OCI-LY7 (cell line): ENCODE data around the gene MYOM3. TPM values are rescaled to one million over a fixed set of nuclear protein-coding genes. Genes with fewer than 3 reads are reported as not detected.

Experiments used
- BruUV-seq: library from RNA; stranded (reverse); fragments of 400-500 nt; replicated peaks from 2 replicates; lab custom pipeline; 2021; lab: Mats Ljungman, UMichigan
- CTCF ChIA-PET: fragments of 300-600 bp; sonication (Branson Sonifier 250); formaldehyde crosslinking; loops from one replicate; lab custom pipeline; 2022; ENCODE audit warnings: antibody characterized with exemption; ENCODE audit not compliant: unreplicated experiment; lab: Charles Lee
- POLR2A ChIA-PET: fragments of 300-600 bp; sonication (Branson Sonifier 250); formaldehyde crosslinking; loops from one replicate; lab custom pipeline; 2022; ENCODE audit warnings: antibody characterized with exemption; lab: Charles Lee
- DNase-seq: peaks from one replicate; pipeline ENCODE4 v3.0.0-alpha.2; 2015; ENCODE audit warnings: low spot score
- H2AFZ ChIP-seq: fragments of 200-600 bp; sonication (generic), shearing (Covaris generic); 2 replicates; pipeline ENCODE4 v1.6.1; 2014; ENCODE audit warnings: mild to moderate bottlenecking, antibody characterized with exemption, low read length, moderate library complexity
- H3K27ac ChIP-seq: fragments of 200-600 bp; sonication (generic); 2 replicates; pipeline ENCODE4 v1.5.1; 2014; ENCODE audit warnings: mixed run types, low read depth, mild to moderate bottlenecking, moderate library complexity, low read length, inconsistent platforms; ENCODE audit not compliant: poor library complexity, severe bottlenecking
- H3K36me3 ChIP-seq: fragments of 200-600 bp; sonication (generic); 2 replicates; pipeline ENCODE4 v1.6.1; 2014; ENCODE audit warnings: mild to moderate bottlenecking, antibody characterized with exemption, low read length, moderate library complexity, mixed read lengths; ENCODE audit not compliant: insufficient read depth
- H3K4me1 ChIP-seq: fragments of 200-600 bp; sonication (generic); 2 replicates; pipeline ENCODE4 v1.5.1; 2014; ENCODE audit warnings: mild to moderate bottlenecking, low read length; ENCODE audit not compliant: insufficient read depth, poor library complexity, severe bottlenecking
- H3K4me2 ChIP-seq: fragments of 200-600 bp; sonication (generic); 2 replicates; pipeline ENCODE4 v1.6.1; 2014; ENCODE audit warnings: mild to moderate bottlenecking, low read length
- H3K4me3 ChIP-seq: fragments of 200-600 bp; sonication (generic); 2 replicates; pipeline ENCODE4 v1.5.1; 2014; ENCODE audit warnings: mild to moderate bottlenecking, low read depth, low read length; ENCODE audit not compliant: poor library complexity, severe bottlenecking
- H3K79me2 ChIP-seq: fragments of 200-600 bp; sonication (generic); 2 replicates; pipeline ENCODE4 v1.6.1; 2016; ENCODE audit warnings: low read depth, mild to moderate bottlenecking, low read length, moderate library complexity, mixed read lengths; ENCODE audit not compliant: insufficient read depth
- H3K9me2 ChIP-seq: fragments of 200-600 bp; sonication (generic); 2 replicates; pipeline ENCODE4 v1.6.1; 2016; ENCODE audit warnings: mild to moderate bottlenecking, low read length, mixed read lengths; ENCODE audit not compliant: insufficient read depth
- H3K9me3 ChIP-seq: fragments of 200-600 bp; sonication (generic); 2 replicates; pipeline ENCODE4 v1.6.1; 2014; ENCODE audit warnings: mild to moderate bottlenecking, mixed run types, low read length, mixed read lengths
- H4K20me1 ChIP-seq: fragments of 200-600 bp; sonication (generic); 2 replicates; pipeline ENCODE4 v1.6.1; 2014; ENCODE audit warnings: mild to moderate bottlenecking, antibody characterized with exemption, low read length, moderate library complexity, mixed read lengths; ENCODE audit not compliant: insufficient read depth
- EZH2phosphoT487 ChIP-seq: fragments of 200-600 bp; sonication (generic); IDR thresholded peaks from 2 replicates; pipeline ENCODE4 v1.6.1; 2018; ENCODE audit warnings: low read depth, borderline replicate concordance, mild to moderate bottlenecking, mixed run types, antibody characterized with exemption, low read length, moderate library complexity, mixed read lengths
- intact Hi-C: fragments of 100-400 bp; cut with micrococcal nuclease; formaldehyde crosslinking; loops from one replicate; pipeline ENCODE4 v1.10.0; 2022; ENCODE audit not compliant: unreplicated experiment
- total RNA-seq, 2 experiments: library from RNA; depleted of rRNA in 1 of 2; stranded (reverse); fragments of >200 nt in 1 of 2; shearing (Covaris generic) in 1 of 2; gene quantifications; 2 replicates each; pipeline ENCODE4 v1.2.3, GENCODE V29; 2014 to 2022
- TF ChIP-seq, protein P1 (sequence below): fragments of 200-600 bp; sonication (generic); conservative IDR thresholded peaks from 2 replicates; pipeline ENCODE4 v1.5.1; 2014; ENCODE audit warnings: mild to moderate bottlenecking, antibody characterized with exemption, low read length, moderate library complexity, mixed read lengths

The MYOM3 gene
- total RNA-seq, 2 experiments from 2014 or later = not detected

- intact Hi-C loops = no loop called here
- no peak for DNase-seq
- no peaks in the 10 kb centered on the region for H3K4me1 ChIP-seq
- no peaks in the 10 kb centered on the region for H3K79me2 ChIP-seq
- H3K4me3 ChIP-seq = no peak overlapping the region
- BruUV-seq = no TSS peak
- no peak overlapping the region for H2AFZ ChIP-seq
- H3K27ac ChIP-seq = no peak overlapping the region
- TF ChIP-seq, protein P1, sequence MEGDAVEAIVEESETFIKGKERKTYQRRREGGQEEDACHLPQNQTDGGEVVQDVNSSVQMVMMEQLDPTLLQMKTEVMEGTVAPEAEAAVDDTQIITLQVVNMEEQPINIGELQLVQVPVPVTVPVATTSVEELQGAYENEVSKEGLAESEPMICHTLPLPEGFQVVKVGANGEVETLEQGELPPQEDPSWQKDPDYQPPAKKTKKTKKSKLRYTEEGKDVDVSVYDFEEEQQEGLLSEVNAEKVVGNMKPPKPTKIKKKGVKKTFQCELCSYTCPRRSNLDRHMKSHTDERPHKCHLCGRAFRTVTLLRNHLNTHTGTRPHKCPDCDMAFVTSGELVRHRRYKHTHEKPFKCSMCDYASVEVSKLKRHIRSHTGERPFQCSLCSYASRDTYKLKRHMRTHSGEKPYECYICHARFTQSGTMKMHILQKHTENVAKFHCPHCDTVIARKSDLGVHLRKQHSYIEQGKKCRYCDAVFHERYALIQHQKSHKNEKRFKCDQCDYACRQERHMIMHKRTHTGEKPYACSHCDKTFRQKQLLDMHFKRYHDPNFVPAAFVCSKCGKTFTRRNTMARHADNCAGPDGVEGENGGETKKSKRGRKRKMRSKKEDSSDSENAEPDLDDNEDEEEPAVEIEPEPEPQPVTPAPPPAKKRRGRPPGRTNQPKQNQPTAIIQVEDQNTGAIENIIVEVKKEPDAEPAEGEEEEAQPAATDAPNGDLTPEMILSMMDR = no peak
- TF ChIP-seq EZH2phosphoT487 = no peak
- H3K9me3 ChIP-seq = no peaks in the 10 kb centered on the region
- no peaks in the 10 kb centered on the region for H4K20me1 ChIP-seq
- CTCF ChIA-PET = no interaction called here
- POLR2A ChIA-PET = interaction anchor here (0.6 kb wide), 1 partner anchor 86 kb away, joined by 3 read pairs; no protein-coding TSS in a partner anchor
- no peaks in the 10 kb centered on the region for H3K36me3 ChIP-seq
- no peaks in the 10 kb centered on the region for H3K9me2 ChIP-seq
- no peak overlapping the region for H3K4me2 ChIP-seq
Observed at GRCh38 chr1:24081190-24081589, 30.7 kb downstream of the MYOM3 start.

- no peak overlapping the region for H3K4me2 ChIP-seq
- H3K4me3 ChIP-seq = no peak overlapping the region
- no peaks in the 10 kb centered on the region for H4K20me1 ChIP-seq
- H3K36me3 ChIP-seq = no peaks in the 10 kb centered on the region
- ChIA-PET POLR2A (interaction anchor here (0.6 kb wide), 1 partner anchor 61 kb away, joined by 3 read pairs; no protein-coding TSS in a partner anchor), CTCF (no interaction called here)
- no peaks in the 10 kb centered on the region for H3K79me2 ChIP-seq
- BruUV-seq = no TSS peak
- H2AFZ ChIP-seq = no peak overlapping the region
- no peaks in the 10 kb centered on the region for H3K9me2 ChIP-seq
- TF ChIP-seq EZH2phosphoT487 = no peak
- TF ChIP-seq, protein P1 = no peak
- H3K27ac ChIP-seq = no peak overlapping the region
- no peaks in the 10 kb centered on the region for H3K4me1 ChIP-seq
- intact Hi-C loops = no loop called here
- H3K9me3 ChIP-seq = no peaks in the 10 kb centered on the region
- DNase-seq = no peak
Observed at GRCh38 chr1:24080131-24080530, 31.8 kb downstream of the MYOM3 start.

DNA sequence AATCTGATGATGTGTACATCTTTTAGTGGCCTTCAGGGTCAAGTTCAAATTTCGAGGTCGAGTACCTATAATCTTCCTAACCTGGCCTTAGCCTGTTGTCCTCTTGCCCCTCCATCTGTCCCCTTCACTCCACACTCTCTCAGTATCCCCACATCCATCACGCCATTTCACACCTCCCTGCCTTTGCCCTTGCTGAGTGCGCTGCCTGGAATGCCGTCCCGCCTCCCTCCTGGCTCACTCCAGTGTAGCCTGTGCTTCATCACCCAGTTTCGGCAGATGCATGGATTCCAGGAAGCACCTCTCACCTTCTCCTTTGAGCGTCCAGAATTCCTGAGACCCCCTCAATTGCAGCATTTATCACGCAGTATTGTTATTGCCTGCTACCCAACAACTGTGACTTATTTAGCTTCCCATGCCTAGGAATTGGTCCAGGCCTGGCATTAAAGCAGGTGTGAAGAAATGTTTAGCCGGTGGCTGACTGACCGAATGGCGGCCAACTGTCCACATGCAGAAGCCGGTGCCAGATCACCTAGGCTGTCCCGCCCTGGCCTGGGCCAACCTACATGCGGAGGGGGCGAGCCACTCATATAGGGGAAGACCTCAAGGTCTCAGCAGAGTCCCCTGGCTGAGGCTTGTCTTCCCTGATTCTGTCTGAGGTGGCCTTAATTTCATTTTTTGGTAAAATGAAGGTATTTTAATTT, 34.5 kb downstream of the MYOM3 start:
- DNase-seq = no peak
- no TSS peak for BruUV-seq
- intact Hi-C loops = no loop called here
- no peaks in the 10 kb centered on the region for H3K36me3 ChIP-seq
- H3K4me1 ChIP-seq = no peaks in the 10 kb centered on the region
- H3K9me3 ChIP-seq = no peaks in the 10 kb centered on the region
- H2AFZ ChIP-seq = no peak overlapping the region
- H3K4me3 ChIP-seq = no peak overlapping the region
- no peaks in the 10 kb centered on the region for H3K79me2 ChIP-seq
- H4K20me1 ChIP-seq = no peaks in the 10 kb centered on the region
- TF ChIP-seq, protein P1 = no peak
- no peak for TF ChIP-seq EZH2phosphoT487
- no peak overlapping the region for H3K27ac ChIP-seq
- H3K4me2 ChIP-seq = no peak overlapping the region
- H3K9me2 ChIP-seq = no peaks in the 10 kb centered on the region
- CTCF ChIA-PET = no interaction called here
- POLR2A ChIA-PET = no interaction called here
